ENCODE measurements around the gene IFRD1. TPM values are rescaled to one million over a fixed set of nuclear protein-coding genes. Genes with fewer than 3 reads are reported as not detected.
"Not testable (repeated sequence)": the region's sequence is repeated elsewhere in the genome, so short reads cannot be mapped to it uniquely, and the experiment has no call there.

IFRD1 gene
- polyA plus RNA-seq, 6 donors from 2014 or later = 38.5 to 62.8 (median 49.0) TPM

- H3K9me3 Mint-ChIP-seq = no peaks in the 10 kb centered on the region
- no peaks in the 10 kb centered on the region for H3K36me3 Mint-ChIP-seq
- DNase-seq = no peak
- peak overlapping the region in 1 of 6 donors; percentile 7 for H3K27ac Mint-ChIP-seq
- ATAC-seq (ENCODE audit: low read depth in 2 of 2) = no peak
- peaks cover 0 to 7% (median 0%) of the 10 kb centered on the region in 3 donors for H3K4me1 Mint-ChIP-seq
- H3K4me3 Mint-ChIP-seq = no peak overlapping the region
- peaks cover 0 to 16% (median 5%) of the 10 kb centered on the region in 3 donors for H3K27me3 Mint-ChIP-seq
Observed at GRCh38 chr7:112503361-112503972, 53.2 kb downstream of the IFRD1 start.

DNA sequence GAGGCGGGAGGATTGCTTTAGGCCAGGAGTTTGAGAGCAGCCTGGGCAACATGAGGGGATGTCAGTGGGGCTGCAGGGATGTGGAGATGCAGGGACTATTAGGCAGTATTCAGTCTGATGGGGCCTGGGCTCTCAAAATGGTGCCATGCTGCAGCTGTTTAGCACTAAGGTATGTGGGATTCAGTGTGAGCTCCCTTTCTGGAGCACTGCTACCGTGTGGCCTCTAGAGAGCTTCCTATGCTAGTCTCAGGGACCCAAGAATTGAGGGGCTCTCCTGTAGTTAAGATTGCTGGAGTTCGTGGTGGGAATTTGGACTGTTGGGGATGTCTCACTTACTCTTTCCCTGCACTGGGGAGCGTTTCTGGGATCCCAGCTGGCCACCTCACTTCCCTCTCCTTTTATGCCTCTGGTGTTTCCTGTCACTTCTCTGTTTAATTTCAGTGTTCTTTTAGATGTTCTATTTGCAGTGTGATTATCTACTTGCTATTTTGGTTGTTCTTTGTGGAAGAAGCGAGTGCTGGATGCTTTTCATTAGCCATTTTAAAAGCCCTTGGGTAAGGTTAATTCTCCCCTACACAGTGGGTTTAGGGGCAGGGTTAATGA is 53.9 kb downstream of the IFRD1 start:
- Mint-ChIP-seq H3K36me3 (no peaks in the 10 kb centered on the region), H3K27ac (peak overlapping the region in 1 of 6 donors; percentile 21), H3K4me1 (peaks cover 0 to 7% (median 0%) of the 10 kb centered on the region in 3 donors), H3K9me3 (no peaks in the 10 kb centered on the region), H3K27me3 (peaks cover 0 to 15% (median 5%) of the 10 kb centered on the region in 3 donors), H3K4me3 (no peak overlapping the region)
- ATAC-seq (ENCODE audit: low read depth in 2 of 2) (no peak), DNase-seq (no peak)

- Mint-ChIP-seq H3K9me3 (no peaks in the 10 kb centered on the region), H3K4me3 (no peak overlapping the region), H3K27me3 (peaks cover 1 to 13% (median 9%) of the 10 kb centered on the region in 3 donors), H3K27ac (peak overlapping the region in 1 of 6 donors; percentile 42), H3K4me1 (peaks cover 0 to 7% (median 0%) of the 10 kb centered on the region in 3 donors), H3K36me3 (no peaks in the 10 kb centered on the region)
- ATAC-seq (ENCODE audit: low read depth in 2 of 2) (no peak), DNase-seq (no peak)
Observed at GRCh38 chr7:112505495-112505894, 55.2 kb downstream of the IFRD1 start.

DNA sequence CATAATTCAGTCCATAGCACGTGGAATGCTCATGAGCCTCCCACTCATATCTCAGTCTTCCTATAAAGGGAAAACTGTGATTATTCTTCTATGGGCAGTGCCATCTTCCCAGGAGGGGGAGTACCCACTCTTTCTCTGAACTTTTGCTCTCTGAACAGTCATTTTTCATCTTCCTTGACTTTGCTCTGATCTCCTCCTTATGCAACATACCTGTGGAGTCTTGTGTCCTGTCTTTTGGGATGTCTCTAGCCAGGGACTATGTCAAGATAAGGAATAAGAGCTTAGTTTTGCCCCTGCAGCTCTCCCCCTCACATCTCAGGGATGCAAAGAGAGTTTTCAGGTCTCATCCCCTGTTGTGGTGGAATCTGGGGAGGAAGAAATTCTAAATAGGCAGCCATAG is 58.1 kb downstream of the IFRD1 start:
- Mint-ChIP-seq H3K9me3 (no peaks in the 10 kb centered on the region), H3K4me1 (peaks cover 0 to under 1% (median 0%) of the 10 kb centered on the region in 3 donors), H3K4me3 (no peak overlapping the region), H3K27ac (no peak overlapping the region), H3K36me3 (no peaks in the 10 kb centered on the region), H3K27me3 (peaks cover 8 to 25% (median 9%) of the 10 kb centered on the region in 3 donors)
- DNase-seq = no peak
- ATAC-seq (ENCODE audit: low read depth in 2 of 2) = no peak

- peaks cover 8 to 24% (median 9%) of the 10 kb centered on the region in 3 donors for H3K27me3 Mint-ChIP-seq
- DNase-seq = no peak
- no peaks in the 10 kb centered on the region for H3K36me3 Mint-ChIP-seq
- no peak overlapping the region for H3K4me3 Mint-ChIP-seq
- no peak overlapping the region for H3K27ac Mint-ChIP-seq
- H3K4me1 Mint-ChIP-seq = no peaks in the 10 kb centered on the region
- no peaks in the 10 kb centered on the region for H3K9me3 Mint-ChIP-seq
- no peak for ATAC-seq (ENCODE audit: low read depth in 2 of 2)
Observed at GRCh38 chr7:112509402-112509801, 59.1 kb downstream of the IFRD1 start.

- no peak for DNase-seq
- Mint-ChIP-seq H3K36me3 (no peaks in the 10 kb centered on the region), H3K27me3 (peaks cover 8 to 20% (median 10%) of the 10 kb centered on the region in 3 donors), H3K4me1 (no peaks in the 10 kb centered on the region), H3K27ac (no peak overlapping the region), H3K4me3 (no peak overlapping the region), H3K9me3 (no peaks in the 10 kb centered on the region)
- no peak for ATAC-seq (ENCODE audit: low read depth in 2 of 2)
Observed at GRCh38 chr7:112510001-112510742, 59.9 kb downstream of the IFRD1 start.

DNA sequence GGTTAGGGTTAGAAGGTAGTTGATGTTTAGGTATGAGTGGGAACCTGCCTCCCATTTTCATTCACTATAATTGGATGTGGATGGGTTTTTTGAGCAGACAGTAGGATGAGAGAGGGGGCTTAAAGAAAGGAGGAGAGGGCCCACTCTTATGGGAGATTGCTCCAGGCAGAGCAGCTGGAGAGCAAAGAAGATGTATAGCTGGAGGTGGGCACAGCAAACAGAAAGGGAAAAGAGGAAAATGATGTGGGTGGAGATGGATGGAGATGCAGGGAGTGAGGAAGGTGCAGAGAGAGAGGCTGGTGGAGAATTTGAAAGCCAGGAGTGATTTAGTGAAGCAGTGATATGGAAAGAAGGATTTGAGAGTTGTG is 60.5 kb downstream of the IFRD1 start:
- Mint-ChIP-seq H3K4me3 (no peak overlapping the region), H3K36me3 (no peaks in the 10 kb centered on the region), H3K27me3 (peaks cover 8 to 20% (median 15%) of the 10 kb centered on the region in 3 donors), H3K4me1 (no peaks in the 10 kb centered on the region), H3K27ac (no peak overlapping the region), H3K9me3 (no peaks in the 10 kb centered on the region)
- DNase-seq (no peak), ATAC-seq (ENCODE audit: low read depth in 2 of 2) (no peak)

DNA sequence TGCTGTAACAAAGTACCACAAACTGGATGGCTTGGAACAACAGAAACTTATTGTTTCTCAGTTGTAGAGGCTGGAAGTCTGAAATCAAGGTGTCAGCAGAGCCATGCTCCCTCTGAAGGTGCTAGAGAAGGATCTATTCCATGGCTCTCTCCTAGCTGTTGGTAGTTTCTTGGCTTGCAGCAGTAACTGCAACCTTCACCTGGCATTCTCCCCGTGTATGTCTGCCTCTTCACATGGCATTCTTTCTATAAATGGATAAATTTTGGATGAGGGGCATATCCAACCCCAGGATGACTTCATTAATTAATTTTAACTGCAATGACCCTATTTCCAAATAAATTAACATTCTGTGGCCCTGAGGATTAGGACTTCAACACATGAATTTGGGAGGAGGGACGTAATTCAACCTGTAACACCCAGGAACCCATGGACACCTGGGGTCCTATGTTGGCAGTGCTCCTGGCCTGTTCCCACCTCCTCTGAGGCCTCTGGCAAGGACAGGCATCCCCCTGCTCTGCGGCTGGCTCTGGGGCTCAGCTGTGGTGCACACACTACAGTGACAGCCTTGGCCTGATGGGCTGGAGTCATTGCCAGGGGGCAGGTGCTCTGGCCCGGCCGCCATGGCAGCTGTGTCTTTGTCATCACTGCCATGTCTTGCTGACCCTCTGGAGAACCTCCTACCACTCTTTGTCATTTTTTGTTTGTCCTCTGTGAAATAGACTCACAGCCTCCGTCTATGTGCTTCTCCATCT is 61.4 kb downstream of the IFRD1 start:
- Mint-ChIP-seq H3K27me3 (peaks cover 8 to 23% (median 17%) of the 10 kb centered on the region in 3 donors), H3K9me3 (no peaks in the 10 kb centered on the region), H3K4me3 (no peak overlapping the region), H3K27ac (no peak overlapping the region), H3K36me3 (no peaks in the 10 kb centered on the region), H3K4me1 (no peaks in the 10 kb centered on the region)
- no peak for DNase-seq
- no peak for ATAC-seq (ENCODE audit: low read depth in 2 of 2)

GRCh38 chr7:112512451-112513210 is 62.4 kb downstream of the IFRD1 start:
- no peak overlapping the region for H3K4me3 Mint-ChIP-seq
- ATAC-seq (ENCODE audit: low read depth in 2 of 2) (no peak), DNase-seq (no peak)
- H3K27ac Mint-ChIP-seq = no peak overlapping the region
- H3K9me3 Mint-ChIP-seq = no peaks in the 10 kb centered on the region
- no peaks in the 10 kb centered on the region for H3K4me1 Mint-ChIP-seq
- H3K36me3 Mint-ChIP-seq = no peaks in the 10 kb centered on the region
- peaks cover 13 to 26% (median 24%) of the 10 kb centered on the region in 3 donors for H3K27me3 Mint-ChIP-seq

- Mint-ChIP-seq H3K27me3 (peaks cover 19 to 26% (median 25%) of the 10 kb centered on the region in 3 donors), H3K9me3 (peaks cover 0 to 2% (median 0%) of the 10 kb centered on the region in 7 donors), H3K27ac (no peak overlapping the region), H3K4me1 (no peaks in the 10 kb centered on the region), H3K4me3 (no peak overlapping the region), H3K36me3 (no peaks in the 10 kb centered on the region)
- DNase-seq (no peak), ATAC-seq (ENCODE audit: low read depth in 2 of 2) (no peak)
Observed at GRCh38 chr7:112515989-112516388, 65.7 kb downstream of the IFRD1 start.

DNA sequence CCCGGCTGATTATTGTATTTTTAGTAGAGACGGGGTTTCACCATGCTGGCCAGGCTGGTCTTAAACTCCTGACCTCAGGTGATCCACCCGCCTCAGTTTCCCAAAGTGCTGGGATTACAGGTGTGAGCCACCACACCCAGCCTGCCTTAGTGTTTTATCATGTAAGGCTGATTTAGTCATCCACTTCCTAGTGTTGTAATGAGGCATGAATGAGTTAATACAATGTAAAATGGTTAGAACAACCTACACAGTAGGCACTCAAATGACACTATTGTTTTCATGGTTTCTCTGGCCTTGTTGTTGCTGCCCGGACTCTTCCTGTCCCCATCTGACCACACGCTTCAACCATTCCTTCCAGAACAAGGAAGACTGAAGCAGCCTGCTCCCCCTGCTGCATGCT is 66.2 kb downstream of the IFRD1 start:
- not testable (repeated sequence) for H3K4me3 Mint-ChIP-seq; H3K27ac Mint-ChIP-seq; H3K9me3 Mint-ChIP-seq; H3K36me3 Mint-ChIP-seq; H3K4me1 Mint-ChIP-seq; ATAC-seq (ENCODE audit: low read depth in 2 of 2); DNase-seq
- H3K27me3 Mint-ChIP-seq = peaks cover 19 to 26% (median 25%) of the 10 kb centered on the region in 3 donors

DNA sequence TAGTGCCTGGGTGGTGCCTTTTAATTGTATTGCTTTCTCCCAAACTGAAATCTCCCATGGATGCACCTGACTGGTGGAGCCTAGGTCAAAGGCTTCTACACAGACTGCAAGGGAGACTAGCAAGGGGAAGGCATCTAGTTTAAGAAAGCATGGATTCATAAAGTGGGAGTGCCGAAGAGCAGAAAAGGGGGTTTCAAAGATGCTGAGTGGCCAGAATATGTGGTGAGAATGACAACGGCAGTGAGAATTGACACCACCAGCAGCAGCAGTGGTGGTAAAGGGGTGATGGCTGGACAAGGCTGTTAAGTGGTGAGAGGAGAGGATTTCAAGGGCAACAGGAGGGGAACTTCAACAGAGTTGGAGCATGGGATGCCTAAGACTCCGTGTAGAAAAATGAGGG is 67.2 kb downstream of the IFRD1 start:
- H3K27ac Mint-ChIP-seq = no peak overlapping the region
- no peaks in the 10 kb centered on the region for H3K36me3 Mint-ChIP-seq
- H3K4me3 Mint-ChIP-seq = no peak overlapping the region
- DNase-seq = no peak
- peaks cover 0 to 2% (median 0%) of the 10 kb centered on the region in 7 donors for H3K9me3 Mint-ChIP-seq
- H3K27me3 Mint-ChIP-seq = peaks cover 12 to 21% (median 18%) of the 10 kb centered on the region in 3 donors
- no peak for ATAC-seq (ENCODE audit: low read depth in 2 of 2)
- no peaks in the 10 kb centered on the region for H3K4me1 Mint-ChIP-seq

DNA sequence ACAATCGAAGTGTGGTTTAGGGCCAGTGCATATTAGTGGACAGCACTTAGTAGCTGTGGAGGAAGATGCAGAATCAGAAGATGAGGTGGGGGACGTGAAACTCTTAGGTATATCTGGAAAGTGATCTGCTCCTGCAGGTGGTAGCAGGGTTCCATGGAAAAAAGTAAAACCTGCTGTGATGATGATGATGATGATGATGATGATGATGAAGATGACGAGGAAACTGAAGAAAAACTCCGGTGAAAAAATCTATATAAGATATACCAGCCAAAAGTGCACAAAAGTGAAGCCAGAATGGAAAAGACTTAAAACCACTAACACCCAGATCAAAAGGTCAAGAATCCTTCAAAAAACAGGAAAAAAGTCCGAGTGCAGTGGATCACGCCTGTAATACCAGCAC is 70.5 kb downstream of the IFRD1 start:
- Mint-ChIP-seq H3K27me3 (peaks cover 12 to 18% (median 15%) of the 10 kb centered on the region in 3 donors), H3K4me3 (no peak overlapping the region), H3K36me3 (no peaks in the 10 kb centered on the region), H3K9me3 (peaks cover 0 to 2% (median 0%) of the 10 kb centered on the region in 7 donors), H3K27ac (peak overlapping the region in 1 of 6 donors; percentile 14), H3K4me1 (no peaks in the 10 kb centered on the region)
- ATAC-seq (ENCODE audit: low read depth in 2 of 2) (no peak), DNase-seq (no peak)
